Measurements from ENCODE around the gene KPNA1. TPM values are rescaled to one million over a fixed set of nuclear protein-coding genes. Genes with fewer than 3 reads are reported as not detected.

Gene KPNA1
- total and polyA plus RNA-seq, 2 of the 13 experiments (the other 11 are each of a cell fraction or from before 2014, with no cell fraction given) = 15.4 to 30.0 TPM

DNA sequence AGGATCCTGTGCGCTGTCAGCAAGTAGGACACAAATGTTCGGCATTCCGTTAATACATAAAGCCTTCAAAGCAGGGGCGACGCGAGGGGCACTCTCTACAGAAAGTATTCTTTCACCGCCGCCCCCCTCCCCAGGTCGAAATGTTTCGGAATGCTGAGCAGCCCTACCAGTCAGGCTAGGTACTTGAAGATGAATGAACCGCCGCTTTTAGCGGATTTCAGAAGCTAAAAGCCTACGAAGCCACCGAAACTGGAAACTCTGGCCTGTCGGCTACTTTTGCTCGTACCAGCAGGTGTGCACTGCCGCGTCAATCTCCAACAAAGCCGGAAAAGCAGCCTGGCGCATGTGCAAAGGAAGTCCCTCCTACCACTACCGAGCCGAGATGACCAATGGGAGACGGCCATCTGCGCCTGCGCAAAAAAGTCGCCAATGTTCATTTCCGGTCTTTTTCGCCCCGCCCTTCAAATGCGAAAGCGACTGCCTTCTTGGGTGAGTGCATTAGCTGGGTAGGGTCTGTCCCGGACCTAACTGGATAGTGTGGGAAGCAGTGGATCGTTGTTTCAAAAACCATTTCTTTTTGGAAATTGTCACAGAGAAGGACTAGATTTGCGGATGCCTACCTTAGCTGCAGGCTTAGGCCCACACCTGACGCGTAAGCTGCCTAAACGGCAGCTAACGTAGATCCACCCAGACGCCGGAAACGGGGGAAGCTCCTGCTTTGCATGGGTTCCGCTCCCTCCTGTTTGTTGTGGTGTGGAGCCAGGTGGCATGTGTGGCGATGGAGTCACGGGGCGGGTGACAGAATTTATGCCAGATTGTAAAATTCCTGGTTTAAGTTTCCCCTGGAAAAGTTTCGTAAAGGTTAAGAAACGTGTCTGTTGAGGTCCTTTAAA, 98.7 kb downstream of the KPNA1 start, which contains the start of gene WDR5B (continued):
- peak; percentile 78; the same call in 1 of the 2 replicates for TF ChIP-seq ZGPAT (CRISPR knock-in tag; IDR thresholded peaks at IDR 0.05)
- no peak for TF ChIP-seq ZNF567 (CRISPR knock-in tag; IDR thresholded peaks at IDR 0.05; ENCODE audit: borderline replicate concordance)
- TF ChIP-seq, protein P1, sequence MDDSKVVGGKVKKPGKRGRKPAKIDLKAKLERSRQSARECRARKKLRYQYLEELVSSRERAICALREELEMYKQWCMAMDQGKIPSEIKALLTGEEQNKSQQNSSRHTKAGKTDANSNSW (CRISPR knock-in tag; IDR thresholded peaks at IDR 0.05; ENCODE audit: borderline replicate concordance) = peak; percentile 61; the same call in 1 of the 2 replicates
- TF ChIP-seq RFXANK (CRISPR knock-in tag; IDR thresholded peaks at IDR 0.05) = no peak
- TF ChIP-seq SMAD3 (CRISPR knock-in tag; IDR thresholded peaks at IDR 0.05) = 0 out of 2 replicates have a peak, but pooled peaks have one; percentile 55
- TF ChIP-seq, protein P2, sequence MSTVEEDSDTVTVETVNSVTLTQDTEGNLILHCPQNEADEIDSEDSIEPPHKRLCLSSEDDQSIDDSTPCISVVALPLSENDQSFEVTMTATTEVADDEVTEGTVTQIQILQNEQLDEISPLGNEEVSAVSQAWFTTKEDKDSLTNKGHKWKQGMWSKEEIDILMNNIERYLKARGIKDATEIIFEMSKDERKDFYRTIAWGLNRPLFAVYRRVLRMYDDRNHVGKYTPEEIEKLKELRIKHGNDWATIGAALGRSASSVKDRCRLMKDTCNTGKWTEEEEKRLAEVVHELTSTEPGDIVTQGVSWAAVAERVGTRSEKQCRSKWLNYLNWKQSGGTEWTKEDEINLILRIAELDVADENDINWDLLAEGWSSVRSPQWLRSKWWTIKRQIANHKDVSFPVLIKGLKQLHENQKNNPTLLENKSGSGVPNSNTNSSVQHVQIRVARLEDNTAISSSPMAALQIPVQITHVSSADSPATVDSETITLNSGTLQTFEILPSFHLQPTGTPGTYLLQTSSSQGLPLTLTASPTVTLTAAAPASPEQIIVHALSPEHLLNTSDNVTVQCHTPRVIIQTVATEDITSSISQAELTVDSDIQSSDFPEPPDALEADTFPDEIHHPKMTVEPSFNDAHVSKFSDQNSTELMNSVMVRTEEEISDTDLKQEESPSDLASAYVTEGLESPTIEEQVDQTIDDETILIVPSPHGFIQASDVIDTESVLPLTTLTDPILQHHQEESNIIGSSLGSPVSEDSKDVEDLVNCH (CRISPR knock-in tag; IDR thresholded peaks at IDR 0.05) = no peak
- TF ChIP-seq MYPOP (CRISPR knock-in tag; IDR thresholded peaks at IDR 0.05) = peak; percentile 82; the same call in 1 of the 2 replicates
- peak; percentile 74; the same call in 1 of the 2 replicates for TF ChIP-seq ZMYM4 (CRISPR knock-in tag; IDR thresholded peaks at IDR 0.05)
- TF ChIP-seq MYC (CRISPR knock-in tag; IDR thresholded peaks at IDR 0.05; ENCODE audit: borderline replicate concordance) = peak; percentile 88
- TF ChIP-seq ZBTB39 (CRISPR knock-in tag; IDR thresholded peaks at IDR 0.05) = no peak
- peak; percentile 26; the same call in 1 of the 2 replicates for TF ChIP-seq RARA (CRISPR knock-in tag; IDR thresholded peaks at IDR 0.05)
- 0 out of 2 replicates have a peak, but pooled peaks have one; percentile 56 for TF ChIP-seq ZNF552 (CRISPR knock-in tag; IDR thresholded peaks at IDR 0.05; ENCODE audit: borderline replicate concordance)
- peak; percentile 31; the same call in 1 of the 2 replicates for TF ChIP-seq HIVEP1 (CRISPR knock-in tag; IDR thresholded peaks at IDR 0.05)
- 0 out of 2 replicates have a peak, but pooled peaks have one; percentile 51 for TF ChIP-seq ZNF816 (CRISPR knock-in tag; IDR thresholded peaks at IDR 0.05; ENCODE audit: borderline replicate concordance)
- peak; percentile 39; the same call in 1 of the 2 replicates for TF ChIP-seq NR2F2 (IDR thresholded peaks at IDR 0.05; ENCODE audit: borderline replicate concordance, low read depth)
- no peak for TF ChIP-seq BRF2 (CRISPR knock-in tag; IDR thresholded peaks at IDR 0.05)
- TF ChIP-seq, protein P3, sequence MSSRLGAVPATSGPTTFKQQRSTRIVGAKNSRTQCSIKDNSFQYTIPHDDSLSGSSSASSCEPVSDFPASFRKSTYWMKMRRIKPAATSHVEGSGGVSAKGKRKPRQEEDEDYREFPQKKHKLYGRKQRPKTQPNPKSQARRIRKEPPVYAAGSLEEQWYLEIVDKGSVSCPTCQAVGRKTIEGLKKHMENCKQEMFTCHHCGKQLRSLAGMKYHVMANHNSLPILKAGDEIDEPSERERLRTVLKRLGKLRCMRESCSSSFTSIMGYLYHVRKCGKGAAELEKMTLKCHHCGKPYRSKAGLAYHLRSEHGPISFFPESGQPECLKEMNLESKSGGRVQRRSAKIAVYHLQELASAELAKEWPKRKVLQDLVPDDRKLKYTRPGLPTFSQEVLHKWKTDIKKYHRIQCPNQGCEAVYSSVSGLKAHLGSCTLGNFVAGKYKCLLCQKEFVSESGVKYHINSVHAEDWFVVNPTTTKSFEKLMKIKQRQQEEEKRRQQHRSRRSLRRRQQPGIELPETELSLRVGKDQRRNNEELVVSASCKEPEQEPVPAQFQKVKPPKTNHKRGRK (CRISPR knock-in tag; IDR thresholded peaks at IDR 0.05) = no peak

Data from HepG2 (cell line).